HS-5 (cell line): ENCODE data around the gene TNS3.
"Not testable (repeated sequence)": the region's sequence is repeated elsewhere in the genome, so short reads cannot be mapped to it uniquely, and the experiment has no call there.

Source experiments
- DNase-seq: peaks from one replicate; pipeline ENCODE4 v3.0.0-alpha.2; 2012; ENCODE audit warnings: low read depth

TNS3 gene

GRCh38 chr7:47561715-47562446 is 20.0 kb downstream of the TNS3 start:
- no peak for DNase-seq

DNA sequence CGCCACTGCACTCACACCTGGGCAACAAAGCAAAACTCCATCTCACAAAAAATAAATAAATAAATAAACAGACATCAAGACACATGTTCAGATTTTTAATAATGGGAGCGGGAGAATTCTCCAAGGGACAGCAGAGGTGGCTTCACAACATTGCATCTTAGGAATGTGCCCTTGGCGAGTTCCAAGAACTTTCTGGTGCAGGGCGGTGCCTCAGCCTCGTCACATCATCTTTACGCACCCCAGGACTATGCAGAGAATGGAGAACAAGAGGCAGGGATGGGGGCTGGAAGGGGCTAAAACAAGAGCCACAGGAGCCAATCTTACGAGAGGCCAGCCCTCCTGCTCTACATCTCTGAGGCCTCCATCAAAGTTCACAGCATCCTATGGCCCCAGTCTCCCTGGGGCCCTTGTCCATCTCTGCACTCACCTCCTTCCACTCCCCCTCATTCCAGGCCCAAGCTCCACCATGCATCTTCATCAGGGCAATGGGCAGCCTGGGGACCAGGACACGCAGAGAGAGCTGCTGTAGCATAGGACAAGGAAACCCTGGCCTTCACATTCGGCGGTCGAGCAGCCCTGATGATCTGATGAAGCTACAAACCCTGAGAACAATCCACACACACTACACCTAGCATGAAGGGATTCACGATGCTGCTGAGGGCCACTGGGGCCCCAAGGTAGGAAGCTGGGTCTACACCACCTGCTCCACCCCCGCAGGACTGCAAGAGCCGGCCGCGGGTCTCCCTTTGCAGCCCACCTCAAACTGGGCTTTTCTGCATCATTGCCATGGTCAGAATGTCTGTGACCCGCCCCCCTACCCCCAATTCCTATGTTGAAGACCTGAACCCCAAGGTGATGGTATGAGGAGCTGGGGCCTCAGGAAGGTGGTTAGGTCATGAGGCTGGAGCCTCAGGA is 22.3 kb downstream of the TNS3 start:
- no peak for DNase-seq

DNA sequence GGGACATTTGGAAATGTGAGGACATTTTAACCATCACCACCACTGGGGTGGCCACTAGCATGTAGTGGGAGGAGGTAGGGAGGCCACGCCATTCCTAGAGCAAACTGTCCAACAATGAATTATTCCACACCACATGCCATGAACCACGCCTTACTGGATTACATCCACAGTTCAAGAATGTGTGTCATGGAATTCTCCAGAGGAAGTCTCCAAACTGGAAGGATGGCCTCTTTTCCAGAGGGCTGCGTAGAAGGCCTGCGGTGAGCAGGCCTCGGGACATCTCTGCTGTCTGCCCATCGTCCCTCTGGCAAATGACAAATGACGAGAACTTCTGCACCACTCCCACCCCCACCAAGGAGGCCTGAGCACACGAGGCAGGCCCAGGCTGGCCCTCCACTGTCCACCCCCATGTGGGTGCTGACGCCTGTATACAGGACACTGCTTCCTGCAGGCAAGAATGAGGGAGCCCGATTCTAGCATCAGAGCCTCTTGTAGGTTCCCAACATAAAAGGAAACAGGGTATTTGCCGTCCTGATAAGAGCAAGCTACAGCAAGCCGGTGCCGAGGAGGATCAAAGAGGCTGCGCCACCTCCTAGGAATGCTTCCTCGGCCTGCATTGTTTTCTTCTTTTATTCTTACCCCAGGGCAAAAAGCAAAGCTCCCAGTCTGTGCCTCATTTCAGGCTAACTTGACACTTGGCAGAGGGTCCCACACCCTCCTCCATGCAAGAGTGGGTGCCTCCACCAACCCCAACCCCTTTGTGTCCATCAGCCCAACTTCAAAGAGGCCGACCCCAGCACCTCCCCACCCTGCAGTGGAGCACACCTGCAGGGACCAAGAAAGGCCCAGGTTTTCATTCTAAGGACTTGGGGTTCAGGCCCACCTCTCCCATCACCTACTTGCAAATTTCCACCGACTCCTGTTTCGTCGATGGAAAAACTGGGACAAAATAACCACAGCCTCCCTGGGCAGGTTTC is 23.9 kb downstream of the TNS3 start:
- DNase-seq, result no peak

DNA sequence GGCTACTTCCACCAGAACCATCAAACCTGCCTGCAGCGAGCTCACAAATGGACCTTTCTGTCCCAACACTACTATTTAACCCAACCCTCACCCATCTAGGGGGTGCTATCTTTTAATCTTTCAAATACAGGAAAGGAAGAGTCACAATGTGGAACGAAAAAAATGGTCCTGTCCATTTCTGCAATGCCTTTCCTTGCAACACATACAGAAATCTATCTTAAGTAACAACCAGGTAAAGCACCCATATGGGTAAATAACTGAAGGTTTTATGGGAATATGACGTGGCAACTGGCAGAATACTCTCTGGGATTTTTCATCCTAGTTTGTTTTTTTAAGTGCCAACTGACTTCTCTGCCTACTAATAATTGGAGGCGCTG is 24.6 kb downstream of the TNS3 start:
- no peak for DNase-seq

DNA sequence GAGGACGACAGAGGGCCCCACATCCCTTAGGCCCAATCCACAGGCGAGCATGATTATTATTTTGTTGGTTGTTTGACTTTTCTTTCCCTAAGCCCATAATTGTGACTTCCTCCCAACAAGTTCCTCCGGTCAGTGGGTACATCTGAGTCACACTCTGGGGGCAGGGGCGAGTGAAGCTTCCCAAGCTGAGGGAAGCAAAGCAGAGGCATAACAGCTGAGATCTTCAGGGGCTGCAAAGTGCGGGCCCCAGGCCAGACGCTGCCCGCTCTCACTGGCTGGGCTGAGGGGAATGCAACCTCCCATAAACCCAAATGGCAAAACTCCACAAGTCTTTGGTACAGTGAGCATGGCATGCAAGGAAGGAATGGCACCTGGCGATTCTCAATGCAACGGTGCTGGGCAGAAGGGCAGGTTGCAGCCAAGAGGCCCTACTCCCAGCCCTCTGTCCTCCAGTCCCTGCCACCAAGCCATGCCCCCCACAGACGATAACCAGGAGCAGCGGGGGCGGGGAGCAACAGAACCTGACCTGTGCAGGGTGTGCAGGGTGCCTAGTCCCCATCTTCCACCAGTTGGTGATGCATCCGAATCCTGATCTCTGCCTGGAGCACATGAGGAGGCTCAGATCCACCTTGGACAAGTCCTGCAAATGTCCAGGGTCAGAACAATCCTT is 25.3 kb downstream of the TNS3 start:
- DNase-seq, result no peak

DNA sequence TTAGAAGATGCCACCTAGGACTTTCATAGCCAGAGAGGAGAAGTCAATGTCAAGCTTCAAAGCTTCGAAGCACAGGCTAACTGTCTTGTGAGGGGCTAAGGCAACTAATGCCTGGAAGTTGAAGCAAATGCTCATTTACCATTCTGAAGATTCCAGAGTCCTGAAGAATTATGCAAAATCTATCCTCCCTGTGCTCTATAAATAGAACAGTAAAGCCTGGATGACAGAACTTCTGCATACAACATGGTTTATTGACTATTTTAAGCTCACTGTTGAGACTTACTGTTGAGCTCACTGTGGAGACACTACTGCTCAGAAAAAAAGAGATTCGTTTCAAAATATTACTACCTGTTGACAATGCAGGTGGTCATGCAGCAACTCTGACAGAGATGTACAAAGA is 28.6 kb downstream of the TNS3 start:
- DNase-seq, result no peak

DNA sequence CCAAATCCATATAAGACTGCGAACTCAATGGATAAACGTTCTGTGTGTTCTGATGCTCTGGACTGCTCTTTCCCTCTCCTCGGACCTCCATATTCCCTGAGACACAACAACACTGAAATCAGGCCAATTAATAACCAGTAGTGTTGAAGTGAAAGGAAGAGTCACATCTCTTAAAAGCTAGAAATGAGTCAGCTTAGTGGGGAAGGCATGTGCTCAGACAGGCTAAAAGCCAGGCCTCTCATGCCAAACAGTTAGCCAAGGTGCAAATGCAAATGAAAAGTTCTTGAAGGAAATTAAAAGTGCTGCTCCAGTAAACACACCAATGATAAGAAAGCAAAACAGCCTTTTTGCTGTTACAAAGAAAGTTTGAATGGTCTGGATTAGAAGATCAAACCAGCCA is 29.3 kb downstream of the TNS3 start:
- no peak for DNase-seq

GRCh38 chr7:47551668-47552440 is 30.1 kb downstream of the TNS3 start:
- no peak for DNase-seq

- DNase-seq, result no peak
Measured at GRCh38 chr7:47550788-47551470, 31.0 kb downstream of the TNS3 start.

- DNase-seq, result no peak
Measured at GRCh38 chr7:47549916-47550315, 32.0 kb downstream of the TNS3 start.

GRCh38 chr7:47549397-47549796 is 32.5 kb downstream of the TNS3 start:
- no peak for DNase-seq

- DNase-seq, result no peak
Measured at GRCh38 chr7:47548546-47548945, 33.4 kb downstream of the TNS3 start.

- no peak for DNase-seq
Measured at GRCh38 chr7:47546733-47547494, 35.0 kb downstream of the TNS3 start.

GRCh38 chr7:47546171-47546570 is 35.7 kb downstream of the TNS3 start:
- no peak for DNase-seq

DNA sequence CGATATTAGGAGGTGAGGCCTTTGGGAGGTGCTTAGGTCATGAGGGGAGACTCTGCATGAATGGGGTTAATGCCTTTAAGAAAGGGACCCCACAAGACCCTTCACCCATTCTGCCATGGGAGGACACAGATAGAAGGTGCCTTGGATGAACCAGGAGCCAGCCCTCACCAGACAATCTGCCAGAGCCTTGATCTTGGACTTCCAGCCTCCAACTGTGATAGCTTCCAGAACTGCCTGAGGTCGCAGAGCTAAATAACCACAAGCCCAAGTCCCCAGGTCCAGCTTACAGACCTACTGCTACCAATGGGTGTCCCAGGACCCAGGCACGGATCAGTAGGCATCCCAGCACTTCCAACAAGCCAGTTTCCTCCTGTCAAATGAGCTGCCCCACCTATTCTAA is 37.5 kb downstream of the TNS3 start:
- no peak for DNase-seq

DNA sequence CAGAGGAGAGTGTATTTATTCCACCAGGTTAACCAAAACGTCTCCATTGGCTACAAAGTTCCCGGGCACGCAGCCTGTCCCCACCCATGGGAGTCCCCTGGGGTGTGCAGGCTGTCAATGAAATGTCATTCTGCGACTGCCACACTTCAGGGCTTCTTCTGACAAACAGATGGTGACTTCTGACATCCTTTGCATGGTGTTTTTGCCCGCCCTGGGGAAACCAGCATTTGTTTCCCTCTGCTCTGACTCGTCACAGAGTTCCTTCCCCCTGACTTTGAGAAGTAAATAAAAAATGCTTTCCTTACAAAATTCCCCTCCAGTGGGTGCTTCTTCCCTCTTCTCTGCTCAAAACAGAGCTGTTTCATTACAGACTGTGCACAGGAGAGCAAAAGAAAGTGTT is 38.2 kb downstream of the TNS3 start:
- no peak for DNase-seq

- DNase-seq, result no peak
Measured at GRCh38 chr7:47543056-47543455, 38.9 kb downstream of the TNS3 start.

DNA sequence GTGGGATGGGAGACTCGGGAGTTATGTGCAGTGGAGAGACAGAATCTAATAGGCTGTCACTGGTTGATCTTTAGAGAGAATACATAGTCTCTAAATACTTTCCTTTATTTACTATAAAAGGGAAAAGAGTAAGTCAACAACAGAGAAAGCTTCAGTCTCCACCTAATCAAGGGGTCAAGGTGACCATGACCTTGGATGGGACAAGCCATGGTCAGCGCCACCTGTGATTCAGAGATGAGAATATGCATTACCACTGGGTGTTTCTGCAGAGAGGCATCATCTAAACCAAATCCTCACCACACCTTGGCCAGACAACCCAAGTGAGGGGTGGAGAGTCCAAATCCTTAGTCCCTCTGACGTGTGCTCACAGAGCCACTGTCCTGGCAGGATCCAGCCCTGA is 39.9 kb downstream of the TNS3 start:
- no peak for DNase-seq

DNA sequence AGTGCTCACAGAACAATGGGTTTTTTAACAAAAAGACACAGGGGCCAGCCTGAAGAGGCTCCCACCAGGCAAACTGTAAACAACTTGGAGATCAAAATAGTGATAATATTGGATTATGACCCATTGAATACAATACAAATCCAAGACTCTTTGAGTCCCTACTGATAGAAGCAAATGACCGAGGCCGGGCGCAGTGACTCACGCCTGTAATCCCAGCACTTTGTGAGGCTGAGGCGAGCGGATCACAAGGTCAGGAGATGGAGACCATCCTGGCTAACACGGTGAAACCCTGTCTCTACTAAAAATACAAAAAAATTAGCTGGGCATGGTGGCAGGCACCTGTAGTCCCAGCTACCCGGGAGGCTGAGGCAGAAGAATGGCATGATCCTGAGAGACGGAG is 40.4 kb downstream of the TNS3 start:
- DNase-seq, result not testable (repeated sequence)
